GM19193 (cell line): ENCODE data around the gene CNTN5.

ENCODE experiments used
- POLR2A ChIP-seq: IDR thresholded peaks from 4 replicates; pipeline ENCODE4 v1.6.1; 2011; ENCODE audit not compliant: insufficient read depth, insufficient read length; ENCODE audit errors: extremely low read depth

CNTN5 gene

DNA sequence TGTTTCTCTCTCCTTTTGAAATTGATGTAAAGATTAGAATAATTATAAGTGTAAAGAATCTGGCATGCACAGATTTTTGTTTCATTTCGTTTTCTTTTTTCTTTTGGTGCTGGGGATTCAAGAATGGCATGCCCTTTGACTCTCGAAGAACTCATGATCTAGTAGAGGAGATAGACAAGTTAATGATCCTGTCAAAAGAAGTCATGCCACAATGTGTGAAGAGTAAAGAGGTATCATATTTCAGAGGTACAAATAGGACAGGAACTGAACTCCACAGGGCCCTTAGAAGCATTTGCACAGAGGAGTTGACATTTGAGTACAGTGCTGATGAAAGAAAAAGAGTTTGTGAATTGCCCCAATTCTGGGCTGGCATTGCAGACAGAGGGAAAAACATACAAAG, 958.3 kb downstream of the CNTN5 start:
- no peak for TF ChIP-seq POLR2A

- no peak for TF ChIP-seq POLR2A
Observed at GRCh38 chr11:99987821-99988470, 967.2 kb downstream of the CNTN5 start.

GRCh38 chr11:99988471-99988837, 967.7 kb downstream of the CNTN5 start:
- no peak for TF ChIP-seq POLR2A

- no peak for TF ChIP-seq POLR2A
Observed at GRCh38 chr11:100003985-100004384, 983.2 kb downstream of the CNTN5 start.

GRCh38 chr11:100004541-100004940, 983.8 kb downstream of the CNTN5 start:
- TF ChIP-seq POLR2A, result no peak

- TF ChIP-seq POLR2A, result no peak
Observed at GRCh38 chr11:100008417-100008816, 987.7 kb downstream of the CNTN5 start.

GRCh38 chr11:100009728-100010127, 989.0 kb downstream of the CNTN5 start:
- TF ChIP-seq POLR2A, result no peak

DNA sequence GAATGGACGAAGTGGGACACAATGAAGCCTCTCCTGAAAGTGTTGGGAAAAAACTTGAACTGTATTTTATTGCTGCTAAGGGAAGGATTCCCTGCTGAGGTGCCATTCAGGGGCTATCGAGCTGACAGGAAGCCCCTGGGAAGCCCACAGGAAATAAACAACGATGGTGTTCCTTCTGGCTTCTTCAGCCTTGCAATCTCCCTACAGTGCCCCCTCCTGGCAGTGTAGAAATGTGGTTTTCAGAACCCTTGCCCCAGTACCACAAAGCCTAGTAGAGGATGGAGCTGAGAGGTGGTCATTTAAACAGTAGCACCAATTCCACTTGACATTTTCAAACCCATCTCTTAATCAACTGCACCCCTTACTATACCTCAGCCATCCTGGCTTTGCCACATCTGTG, 989.6 kb downstream of the CNTN5 start:
- TF ChIP-seq POLR2A, result no peak

GRCh38 chr11:100011697-100012096, 990.9 kb downstream of the CNTN5 start:
- no peak for TF ChIP-seq POLR2A

DNA sequence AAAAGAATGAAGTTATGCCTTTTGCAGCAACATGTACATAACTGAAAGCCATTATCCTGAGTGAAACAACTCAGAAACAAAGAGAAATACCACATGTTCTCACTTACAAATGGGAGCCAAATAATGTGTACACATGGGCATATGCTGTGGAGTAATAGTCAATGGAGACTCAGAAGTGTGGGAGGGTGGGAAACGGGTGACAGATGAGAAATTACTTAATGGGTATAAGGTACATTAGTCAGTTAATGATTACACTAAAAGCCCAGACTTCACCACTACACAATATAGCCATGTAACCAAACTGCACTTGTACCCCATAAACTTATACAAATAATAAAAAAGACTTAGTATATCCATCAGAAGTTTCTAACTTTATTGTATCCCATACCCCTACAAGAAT, 992.3 kb downstream of the CNTN5 start:
- no peak for TF ChIP-seq POLR2A

- no peak for TF ChIP-seq POLR2A
Observed at GRCh38 chr11:100031973-100032372, 1011.2 kb downstream of the CNTN5 start.

DNA sequence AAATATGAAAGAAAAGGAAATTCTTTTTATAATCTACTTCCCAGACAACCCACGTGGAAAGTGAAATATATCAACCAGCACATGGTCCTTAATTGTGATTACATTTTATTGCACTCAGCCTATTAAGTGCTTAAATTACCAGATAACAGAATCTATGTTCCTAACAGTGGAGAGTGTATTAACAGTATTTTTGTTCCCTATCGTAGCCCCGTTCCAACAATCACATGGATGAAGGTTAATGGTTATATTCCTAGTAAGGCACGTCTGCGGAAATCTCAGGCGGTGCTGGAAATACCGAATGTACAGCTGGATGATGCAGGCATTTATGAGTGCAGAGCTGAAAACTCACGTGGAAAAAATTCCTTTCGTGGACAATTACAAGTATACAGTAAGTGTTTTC, 1040.3 kb downstream of the CNTN5 start:
- TF ChIP-seq POLR2A, result no peak

DNA sequence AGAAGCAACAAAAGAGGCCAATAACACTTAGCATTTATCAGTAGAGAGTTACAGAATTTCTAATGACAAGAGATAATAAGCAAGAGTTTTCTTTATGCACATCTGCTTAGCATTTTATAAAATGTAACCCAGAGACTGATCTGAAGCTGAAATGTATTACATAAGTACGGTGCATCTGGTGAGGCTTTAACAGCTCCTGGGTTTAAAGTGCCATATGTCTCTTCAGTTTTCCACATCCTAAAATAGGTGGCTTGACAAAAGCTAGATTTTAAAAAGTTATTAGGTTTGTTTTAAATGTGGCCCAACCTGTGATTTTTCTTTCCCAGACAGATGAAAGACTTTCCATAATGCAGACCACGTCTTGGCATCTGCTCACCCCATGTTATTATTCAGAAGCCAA, 1045.7 kb downstream of the CNTN5 start:
- TF ChIP-seq POLR2A, result no peak

DNA sequence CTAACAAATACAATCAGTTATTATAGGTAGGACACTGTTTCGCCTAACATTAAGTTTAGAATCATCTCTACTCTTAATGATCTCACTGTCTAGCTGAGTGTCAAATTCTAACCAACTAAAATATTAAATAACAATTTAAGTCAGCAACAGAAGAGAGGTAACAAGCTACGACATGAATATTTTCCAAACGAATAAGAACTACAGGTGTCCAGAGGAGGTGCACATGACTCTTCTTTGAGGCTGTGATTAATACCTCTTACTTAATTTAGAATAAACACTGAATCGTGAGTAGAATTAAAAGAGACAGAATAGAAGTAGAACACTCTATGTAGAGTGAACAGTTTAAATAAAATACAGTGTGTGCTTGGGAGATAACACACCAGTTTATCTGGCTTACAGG, 1047.4 kb downstream of the CNTN5 start:
- no peak for TF ChIP-seq POLR2A

DNA sequence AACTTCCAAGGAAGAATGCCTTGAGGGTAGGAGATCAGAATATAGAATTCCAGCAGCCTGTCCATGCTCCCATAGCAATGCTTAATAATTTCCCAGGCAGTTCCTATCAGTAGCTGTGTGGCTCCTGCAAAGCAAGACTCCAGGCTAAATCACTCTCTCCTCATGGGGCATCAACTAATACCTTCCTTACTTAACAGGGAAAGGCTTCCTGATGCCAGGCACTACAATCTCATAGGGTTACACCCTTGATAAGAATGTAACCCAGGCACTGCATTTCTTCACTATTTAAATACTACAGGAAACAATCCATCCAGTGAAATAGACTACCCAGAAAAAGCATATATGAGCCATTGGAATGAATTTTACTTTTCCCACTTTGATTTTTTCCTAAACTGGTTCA, 1051.4 kb downstream of the CNTN5 start:
- no peak for TF ChIP-seq POLR2A

GRCh38 chr11:100080381-100080780, 1059.6 kb downstream of the CNTN5 start:
- no peak for TF ChIP-seq POLR2A

GRCh38 chr11:100080821-100081220, 1060.1 kb downstream of the CNTN5 start:
- TF ChIP-seq POLR2A, result no peak
